Measurements from ENCODE around the gene ZDHHC20. TPM values are rescaled to one million over a fixed set of nuclear protein-coding genes. Genes with fewer than 3 reads are reported as not detected.

The ZDHHC20 gene
- total RNA-seq, 3 donors from 2014 or later, result 55.2 to 77.4 (median 74.4) TPM

GRCh38 chr13:21330126-21330861 is 128.8 kb downstream of the ZDHHC20 start:
- DNase-seq (no peak), ATAC-seq (no peak)
- no peaks in the 10 kb centered on the region for H3K9me3 ChIP-seq
- H3K4me1 ChIP-seq (ENCODE audit: low read depth), result no peaks in the 10 kb centered on the region
- intact Hi-C loops (cut with DNase I, micrococcal nuclease), result no loop called here
- no peak overlapping the region for H3K4me3 ChIP-seq
- H3K36me3 ChIP-seq (ENCODE audit: low read depth), result no peaks in the 10 kb centered on the region
- TF ChIP-seq CTCF (IDR thresholded peaks at IDR 0.05), result no peak

GRCh38 chr13:21328836-21329477 is 130.1 kb downstream of the ZDHHC20 start:
- intact Hi-C loops (cut with DNase I, micrococcal nuclease), result no loop called here
- Histone ChIP-seq H3K9me3 (no peaks in the 10 kb centered on the region), H3K4me3 (no peak overlapping the region), H3K36me3 (ENCODE audit: low read depth) (no peaks in the 10 kb centered on the region), H3K4me1 (ENCODE audit: low read depth) (no peaks in the 10 kb centered on the region)
- no peak for TF ChIP-seq CTCF (IDR thresholded peaks at IDR 0.05)
- DNase-seq (no peak), ATAC-seq (no peak)

- intact Hi-C loops (cut with DNase I, micrococcal nuclease), result no loop called here
- ATAC-seq, result no peak
- Histone ChIP-seq H3K4me3 (no peak overlapping the region), H3K4me1 (ENCODE audit: low read depth) (no peaks in the 10 kb centered on the region), H3K36me3 (ENCODE audit: low read depth) (no peaks in the 10 kb centered on the region), H3K9me3 (no peaks in the 10 kb centered on the region)
- no peak for TF ChIP-seq CTCF (IDR thresholded peaks at IDR 0.05)
- DNase-seq, result no peak
These were observed 130.9 kb downstream of the ZDHHC20 start for GRCh38 chr13:21328201-21328600.

GRCh38 chr13:21326155-21327031 is 132.7 kb downstream of the ZDHHC20 start:
- TF ChIP-seq CTCF (IDR thresholded peaks at IDR 0.05), result no peak
- H3K9me3 ChIP-seq, result no peaks in the 10 kb centered on the region
- DNase-seq (peak; percentile 15 to 60 (median 53)), ATAC-seq (peak; percentile 82)
- intact Hi-C loops (cut with DNase I, micrococcal nuclease), result no loop called here
- no peaks in the 10 kb centered on the region for H3K36me3 ChIP-seq (ENCODE audit: low read depth)
- no peak overlapping the region for H3K4me3 ChIP-seq
- no peaks in the 10 kb centered on the region for H3K4me1 ChIP-seq (ENCODE audit: low read depth)

GRCh38 chr13:21324803-21325202 is 134.3 kb downstream of the ZDHHC20 start:
- no peak for TF ChIP-seq CTCF (IDR thresholded peaks at IDR 0.05)

More at GRCh38 chr13:21324803-21325202, 134.3 kb downstream of the ZDHHC20 start:
- no peak for ATAC-seq
- Histone ChIP-seq H3K9me3 (no peaks in the 10 kb centered on the region), H3K4me1 (ENCODE audit: low read depth) (no peaks in the 10 kb centered on the region), H3K36me3 (ENCODE audit: low read depth) (no peaks in the 10 kb centered on the region), H3K4me3 (no peak overlapping the region)
- DNase-seq, result no peak
- intact Hi-C loops (cut with DNase I, micrococcal nuclease), result no loop called here

Data from mucosa of descending colon (tissue), 3 donors.